ENCODE data around the gene PDS5B. TPM values are rescaled to one million over a fixed set of nuclear protein-coding genes. Genes with fewer than 3 reads are reported as not detected.
"Not testable (repeated sequence)": the region's sequence is repeated elsewhere in the genome, so short reads cannot be mapped to it uniquely, and the experiment has no call there.

The PDS5B gene, protein sequence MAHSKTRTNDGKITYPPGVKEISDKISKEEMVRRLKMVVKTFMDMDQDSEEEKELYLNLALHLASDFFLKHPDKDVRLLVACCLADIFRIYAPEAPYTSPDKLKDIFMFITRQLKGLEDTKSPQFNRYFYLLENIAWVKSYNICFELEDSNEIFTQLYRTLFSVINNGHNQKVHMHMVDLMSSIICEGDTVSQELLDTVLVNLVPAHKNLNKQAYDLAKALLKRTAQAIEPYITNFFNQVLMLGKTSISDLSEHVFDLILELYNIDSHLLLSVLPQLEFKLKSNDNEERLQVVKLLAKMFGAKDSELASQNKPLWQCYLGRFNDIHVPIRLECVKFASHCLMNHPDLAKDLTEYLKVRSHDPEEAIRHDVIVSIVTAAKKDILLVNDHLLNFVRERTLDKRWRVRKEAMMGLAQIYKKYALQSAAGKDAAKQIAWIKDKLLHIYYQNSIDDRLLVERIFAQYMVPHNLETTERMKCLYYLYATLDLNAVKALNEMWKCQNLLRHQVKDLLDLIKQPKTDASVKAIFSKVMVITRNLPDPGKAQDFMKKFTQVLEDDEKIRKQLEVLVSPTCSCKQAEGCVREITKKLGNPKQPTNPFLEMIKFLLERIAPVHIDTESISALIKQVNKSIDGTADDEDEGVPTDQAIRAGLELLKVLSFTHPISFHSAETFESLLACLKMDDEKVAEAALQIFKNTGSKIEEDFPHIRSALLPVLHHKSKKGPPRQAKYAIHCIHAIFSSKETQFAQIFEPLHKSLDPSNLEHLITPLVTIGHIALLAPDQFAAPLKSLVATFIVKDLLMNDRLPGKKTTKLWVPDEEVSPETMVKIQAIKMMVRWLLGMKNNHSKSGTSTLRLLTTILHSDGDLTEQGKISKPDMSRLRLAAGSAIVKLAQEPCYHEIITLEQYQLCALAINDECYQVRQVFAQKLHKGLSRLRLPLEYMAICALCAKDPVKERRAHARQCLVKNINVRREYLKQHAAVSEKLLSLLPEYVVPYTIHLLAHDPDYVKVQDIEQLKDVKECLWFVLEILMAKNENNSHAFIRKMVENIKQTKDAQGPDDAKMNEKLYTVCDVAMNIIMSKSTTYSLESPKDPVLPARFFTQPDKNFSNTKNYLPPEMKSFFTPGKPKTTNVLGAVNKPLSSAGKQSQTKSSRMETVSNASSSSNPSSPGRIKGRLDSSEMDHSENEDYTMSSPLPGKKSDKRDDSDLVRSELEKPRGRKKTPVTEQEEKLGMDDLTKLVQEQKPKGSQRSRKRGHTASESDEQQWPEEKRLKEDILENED (N-terminal part only)
- 10 to 100 TPM; 38.8 to 50.4 (median 43.0) TPM for polyA plus RNA-seq (ENCODE audit: low read depth in 6 of 6)

DNA sequence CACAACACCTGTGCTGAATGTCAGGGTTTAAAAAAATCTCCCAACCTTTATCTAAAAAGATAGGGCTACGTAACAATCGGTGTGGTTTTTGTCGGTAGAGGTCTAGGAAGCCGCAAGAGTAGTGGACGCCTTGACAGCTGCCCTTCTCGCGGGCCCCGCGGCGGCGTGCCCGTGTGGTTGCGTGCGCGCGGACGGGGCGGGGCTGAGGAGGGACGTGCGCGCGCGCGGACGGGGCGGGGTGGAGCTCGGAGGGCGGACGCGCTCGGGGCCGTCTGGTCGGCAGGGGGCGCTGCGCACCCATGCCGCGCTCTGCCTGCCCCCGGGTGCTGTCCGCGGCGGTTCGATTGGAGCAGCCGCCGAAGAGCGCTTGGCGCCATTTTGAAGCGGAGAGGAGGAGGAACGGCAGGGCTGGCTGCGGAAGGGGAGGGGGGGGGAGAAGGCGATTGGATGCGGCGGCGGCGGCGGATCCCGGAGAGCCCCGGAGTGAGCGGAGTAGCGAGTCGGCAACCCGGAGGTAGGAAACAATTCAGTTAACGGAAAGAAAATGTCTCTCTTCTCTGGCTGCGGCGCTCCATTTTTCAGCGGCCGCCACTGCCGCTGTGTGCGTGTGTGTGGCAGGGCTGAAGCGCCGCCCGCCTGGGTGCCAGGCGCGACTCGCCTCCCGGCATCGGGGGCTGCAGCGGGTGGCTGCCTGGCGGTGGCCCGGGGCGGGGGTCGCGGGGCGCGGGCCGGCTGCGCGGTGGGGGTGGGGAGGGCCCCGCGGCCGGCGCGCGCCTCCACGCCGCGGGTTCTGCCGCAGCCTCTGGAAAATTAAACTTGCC, at the start of gene PDS5B:
TSS of gene PDS5B (plus strand) at position 373 of the 821 bp plus-strand sequence. CDS start 62,321 bp downstream, outside the sequence.
- H3K36me3 Mint-ChIP-seq = no peaks in the 10 kb centered on the region
- ATAC-seq (ENCODE audit: low read depth in 2 of 2) (peak; percentile 86), DNase-seq (peak; percentile 96)
- H3K4me3 Mint-ChIP-seq = peak within 1 kb of the TSS; percentile 93 to 99 (median 96)
- H3K27me3 Mint-ChIP-seq = peaks cover 0 to 11% (median 0%) of the 10 kb centered on the region in 3 donors
- H3K4me1 Mint-ChIP-seq = peaks cover 22 to 41% (median 39%) of the 10 kb centered on the region in 3 donors
- H3K27ac Mint-ChIP-seq = peak within 1 kb of the TSS; percentile 93 to 98 (median 96)
- no peaks in the 10 kb centered on the region for H3K9me3 Mint-ChIP-seq

DNA sequence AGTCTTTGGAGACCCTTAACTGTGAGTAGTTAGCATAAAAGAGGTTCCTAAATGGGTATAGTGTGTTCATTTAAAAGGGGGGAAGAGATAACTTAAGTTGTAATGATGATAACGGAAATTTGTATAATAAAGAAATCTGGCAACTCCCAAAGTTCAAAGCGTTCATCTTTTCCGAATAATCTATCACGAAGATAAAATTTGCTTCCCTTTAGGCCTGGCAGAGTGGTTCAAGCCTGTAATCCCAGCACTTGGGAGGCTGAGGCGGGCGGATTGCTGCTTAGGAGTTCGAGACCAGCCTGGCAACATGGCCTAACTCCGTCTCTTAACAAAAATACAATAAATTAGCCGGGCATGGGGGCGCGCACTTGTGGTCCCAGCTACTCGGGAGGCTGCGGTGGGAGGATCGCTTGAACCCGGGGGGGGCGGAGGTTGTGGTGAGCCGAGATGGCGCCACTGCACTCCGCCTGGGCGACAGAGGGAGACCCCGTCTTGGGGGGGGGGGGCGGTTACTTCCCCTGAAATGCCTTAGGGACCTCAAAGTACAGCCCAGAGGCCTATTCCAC, 48.6 kb upstream of the PDS5B start:
- H3K27ac Mint-ChIP-seq = peak overlapping the region; percentile 98 to 100 (median 100)
- DNase-seq (no peak), ATAC-seq (ENCODE audit: low read depth in 2 of 2) (peak in 1 of 2 donors; percentile 32)
- H3K27me3 Mint-ChIP-seq = no peaks in the 10 kb centered on the region
- no peaks in the 10 kb centered on the region for H3K9me3 Mint-ChIP-seq
- peaks cover 18 to 21% of the 10 kb centered on the region in 2 donors for H3K36me3 Mint-ChIP-seq
- peaks cover 38 to 60% (median 47%) of the 10 kb centered on the region in 3 donors for H3K4me1 Mint-ChIP-seq
- peak overlapping the region; percentile 94 to 100 (median 99) for H3K4me3 Mint-ChIP-seq

DNA sequence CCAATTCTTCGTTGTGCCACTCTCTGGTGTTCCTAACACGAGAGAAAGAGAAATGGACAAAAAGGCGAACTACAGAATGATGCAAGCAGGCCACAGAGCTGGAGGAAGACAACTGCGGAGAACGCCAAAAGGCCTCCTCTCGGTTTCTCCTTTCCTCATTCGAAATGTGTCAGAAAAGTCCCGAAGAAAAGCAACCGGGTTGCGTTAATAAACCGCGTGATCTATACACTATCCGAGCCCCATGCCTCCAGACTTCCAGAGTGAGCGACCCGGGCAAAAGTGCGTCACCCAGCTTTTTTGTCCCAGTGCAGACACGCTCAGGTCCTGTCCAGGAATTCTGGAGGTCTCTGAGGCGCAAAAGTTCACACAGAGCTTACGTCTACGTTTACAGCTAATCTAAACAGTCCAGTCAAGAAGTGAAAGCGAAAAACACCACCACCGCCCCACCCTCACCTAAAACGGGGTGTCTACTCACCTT, 48.1 kb upstream of the PDS5B start:
- Mint-ChIP-seq H3K27ac (peak overlapping the region; percentile 98 to 100 (median 100)), H3K36me3 (peaks cover 18 to 21% of the 10 kb centered on the region in 2 donors), H3K27me3 (no peaks in the 10 kb centered on the region), H3K4me1 (peaks cover 37 to 54% (median 47%) of the 10 kb centered on the region in 3 donors), H3K4me3 (peak overlapping the region; percentile 94 to 100 (median 99)), H3K9me3 (no peaks in the 10 kb centered on the region)
- ATAC-seq (ENCODE audit: low read depth in 2 of 2) (peak; percentile 73 to 75), DNase-seq (no peak)

DNA sequence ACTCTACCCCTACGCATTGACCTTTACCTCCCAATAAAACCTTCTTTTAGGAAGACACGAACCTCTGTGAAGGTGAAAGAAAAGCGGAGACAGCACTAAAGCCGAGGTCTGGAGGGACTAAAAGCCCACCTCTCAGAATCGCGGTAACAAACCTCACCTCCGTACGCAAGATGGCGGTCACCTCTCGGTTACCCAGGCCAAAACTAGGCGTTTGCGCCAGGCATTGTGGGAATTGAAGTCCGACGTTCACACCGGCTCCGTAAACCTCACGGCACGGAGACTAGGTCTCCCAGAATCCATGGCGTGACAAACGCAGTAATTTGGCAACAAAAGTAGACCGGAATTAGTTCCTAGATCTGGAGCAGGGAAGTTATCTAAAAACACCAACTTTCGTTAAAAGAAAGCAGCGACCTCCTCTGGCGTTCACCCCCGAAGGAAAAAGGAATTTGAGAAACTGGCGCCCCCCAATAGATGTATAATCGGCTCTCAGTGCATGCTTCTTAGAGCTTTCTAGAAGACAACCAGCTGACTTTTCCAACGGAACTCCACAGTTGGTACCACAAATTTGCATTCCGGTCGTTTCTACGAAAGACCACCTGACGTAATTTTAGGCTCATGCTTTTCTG, 47.5 kb upstream of the PDS5B start, which contains the start of gene N4BP2L2:
TSS of gene N4BP2L2 (minus strand) at position 175 of the 626 bp plus-strand sequence. CDS start 1,768 bp downstream, outside the sequence.
- Mint-ChIP-seq H3K27ac (peak within 1 kb of the TSS; percentile 98 to 100 (median 100)), H3K27me3 (no peaks in the 10 kb centered on the region), H3K4me3 (peak within 1 kb of the TSS; percentile 94 to 100 (median 99)), H3K4me1 (peaks cover 32 to 49% (median 41%) of the 10 kb centered on the region in 3 donors), H3K36me3 (peaks cover 18 to 21% of the 10 kb centered on the region in 2 donors), H3K9me3 (no peaks in the 10 kb centered on the region)
- DNase-seq (peak; percentile 89), ATAC-seq (ENCODE audit: low read depth in 2 of 2) (peak; percentile 90 to 91)

DNA sequence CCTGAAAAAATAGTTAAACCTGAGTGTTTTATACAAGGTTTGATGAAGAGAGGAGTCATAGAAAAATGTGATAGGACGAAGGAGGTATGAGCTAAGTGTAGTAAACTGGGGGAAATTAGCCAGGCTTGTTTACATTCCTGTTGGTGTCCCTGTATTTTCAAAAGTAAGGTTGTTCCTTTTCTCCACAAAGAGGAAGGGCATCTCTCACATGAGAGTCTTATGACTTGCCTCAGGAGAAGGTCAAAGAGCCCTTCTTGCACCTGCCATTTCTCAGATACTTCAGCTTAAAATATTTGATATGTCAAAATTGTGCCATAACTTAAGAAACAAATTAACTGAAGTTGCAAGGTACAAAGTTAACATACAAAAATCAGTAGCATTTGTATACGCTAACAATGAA, 44.0 kb upstream of the PDS5B start:
- H3K27ac Mint-ChIP-seq = no peak overlapping the region
- H3K36me3 Mint-ChIP-seq = no peaks in the 10 kb centered on the region
- DNase-seq (no peak), ATAC-seq (ENCODE audit: low read depth in 2 of 2) (no peak)
- no peaks in the 10 kb centered on the region for H3K9me3 Mint-ChIP-seq
- H3K4me3 Mint-ChIP-seq = no peak overlapping the region
- peaks cover 13 to 29% (median 23%) of the 10 kb centered on the region in 3 donors for H3K4me1 Mint-ChIP-seq
- H3K27me3 Mint-ChIP-seq = no peaks in the 10 kb centered on the region

DNA sequence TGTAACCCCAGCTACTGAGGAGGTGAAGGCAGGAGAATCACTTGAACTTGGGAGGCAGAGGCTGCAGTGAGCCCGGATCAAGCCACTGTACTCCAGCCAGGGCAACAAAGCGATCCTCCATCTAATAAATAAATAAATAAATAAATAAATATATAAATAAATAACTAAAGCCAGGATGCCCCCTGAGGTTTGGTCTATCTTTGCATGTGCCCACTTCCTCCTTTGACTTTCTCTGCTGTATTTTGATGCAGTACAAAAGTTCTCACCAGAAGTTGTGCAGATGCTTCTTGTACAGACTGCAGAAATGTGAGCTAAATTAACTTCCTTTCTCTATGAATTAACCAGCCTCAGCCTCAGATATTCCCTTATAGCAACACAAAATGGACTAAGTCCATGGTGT, 41.2 kb upstream of the PDS5B start:
- Mint-ChIP-seq H3K27ac (peak overlapping the region in 1 of 6 donors; percentile 41), H3K4me3 (no peak overlapping the region), H3K9me3 (no peaks in the 10 kb centered on the region), H3K4me1 (peaks cover 7 to 15% (median 14%) of the 10 kb centered on the region in 3 donors), H3K27me3 (no peaks in the 10 kb centered on the region), H3K36me3 (no peaks in the 10 kb centered on the region)
- DNase-seq (no peak), ATAC-seq (ENCODE audit: low read depth in 2 of 2) (peak; percentile 69 to 74)

DNA sequence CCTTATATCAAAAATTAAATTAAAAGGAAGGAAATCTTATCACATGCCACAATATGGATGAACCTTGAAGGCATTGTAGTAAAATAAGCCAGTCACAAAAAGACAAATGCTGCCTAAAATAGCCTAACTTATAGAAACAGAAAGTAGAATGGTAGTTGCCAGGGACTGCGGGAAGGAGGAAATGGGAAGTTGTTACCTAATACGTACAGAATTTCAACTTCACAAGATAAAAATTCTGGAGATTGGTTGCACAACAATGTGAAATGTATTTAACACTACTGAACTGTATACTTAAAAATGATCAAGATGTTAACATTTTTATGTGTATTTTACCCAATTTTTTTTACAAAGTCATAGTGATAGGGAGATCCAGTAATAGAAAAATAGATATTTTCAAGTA, 37.4 kb upstream of the PDS5B start:
- Mint-ChIP-seq H3K27ac (no peak overlapping the region), H3K9me3 (peaks cover 0 to 4% (median 0%) of the 10 kb centered on the region in 7 donors), H3K4me3 (no peak overlapping the region), H3K36me3 (peaks cover 0 to 8% of the 10 kb centered on the region in 2 donors), H3K4me1 (peaks cover 7 to 15% (median 14%) of the 10 kb centered on the region in 3 donors), H3K27me3 (peaks cover 0 to 8% (median 6%) of the 10 kb centered on the region in 3 donors)
- DNase-seq = no peak
- no peak for ATAC-seq (ENCODE audit: low read depth in 2 of 2)

DNA sequence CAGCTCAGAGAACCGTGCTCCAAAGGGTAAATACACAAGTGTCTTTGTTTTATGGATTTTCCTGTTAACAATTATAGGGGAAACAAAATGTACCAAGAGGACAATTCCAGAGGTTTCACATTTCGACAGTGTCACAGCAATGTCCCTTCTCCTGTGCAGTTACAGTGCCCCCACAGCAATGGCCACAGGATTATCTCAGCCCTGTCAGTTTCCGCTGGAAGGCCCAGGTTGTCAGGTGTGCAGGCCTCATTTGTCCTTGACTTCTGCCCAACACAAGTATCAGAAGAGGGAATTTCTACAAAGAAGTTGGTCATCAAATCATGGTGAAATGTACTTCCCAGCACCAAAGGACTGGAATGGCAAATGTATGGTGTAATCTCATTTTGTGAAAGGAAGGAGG, 36.5 kb upstream of the PDS5B start:
- no peak overlapping the region for H3K4me3 Mint-ChIP-seq
- H3K9me3 Mint-ChIP-seq = peaks cover 0 to 4% (median 0%) of the 10 kb centered on the region in 7 donors
- DNase-seq (no peak), ATAC-seq (ENCODE audit: low read depth in 2 of 2) (no peak)
- peaks cover 0 to 8% of the 10 kb centered on the region in 2 donors for H3K36me3 Mint-ChIP-seq
- H3K27ac Mint-ChIP-seq = no peak overlapping the region
- peaks cover 7 to 15% (median 14%) of the 10 kb centered on the region in 3 donors for H3K4me1 Mint-ChIP-seq
- peaks cover 0 to 8% (median 6%) of the 10 kb centered on the region in 3 donors for H3K27me3 Mint-ChIP-seq

DNA sequence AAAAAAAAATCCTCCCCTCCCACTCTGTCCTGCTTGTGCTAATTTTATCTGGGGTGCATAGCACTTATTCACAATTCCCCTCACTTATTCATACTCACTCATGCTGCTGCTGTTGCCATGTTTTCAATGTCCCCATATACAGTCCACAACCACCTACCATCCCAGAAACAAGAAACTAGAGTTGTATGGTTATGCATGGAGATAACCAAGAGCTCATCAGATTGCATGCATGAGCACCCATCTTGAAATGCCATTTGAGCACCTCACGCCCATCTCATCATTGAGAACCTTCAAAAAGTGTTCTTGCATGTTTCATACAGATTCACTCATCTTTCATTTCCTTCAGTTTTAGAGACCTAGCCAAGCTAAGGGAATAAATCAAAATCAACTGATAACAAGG, 32.5 kb upstream of the PDS5B start:
- peaks cover 0 to 4% (median 0%) of the 10 kb centered on the region in 7 donors for H3K9me3 Mint-ChIP-seq
- peaks cover 0 to 2% (median 2%) of the 10 kb centered on the region in 3 donors for H3K4me1 Mint-ChIP-seq
- no peak for ATAC-seq (ENCODE audit: low read depth in 2 of 2)
- H3K27ac Mint-ChIP-seq = peak overlapping the region in 1 of 6 donors; percentile 44
- H3K4me3 Mint-ChIP-seq = no peak overlapping the region
- DNase-seq = no peak
- peaks cover 0 to 8% (median 6%) of the 10 kb centered on the region in 3 donors for H3K27me3 Mint-ChIP-seq
- H3K36me3 Mint-ChIP-seq = peaks cover 0 to 8% of the 10 kb centered on the region in 2 donors

DNA sequence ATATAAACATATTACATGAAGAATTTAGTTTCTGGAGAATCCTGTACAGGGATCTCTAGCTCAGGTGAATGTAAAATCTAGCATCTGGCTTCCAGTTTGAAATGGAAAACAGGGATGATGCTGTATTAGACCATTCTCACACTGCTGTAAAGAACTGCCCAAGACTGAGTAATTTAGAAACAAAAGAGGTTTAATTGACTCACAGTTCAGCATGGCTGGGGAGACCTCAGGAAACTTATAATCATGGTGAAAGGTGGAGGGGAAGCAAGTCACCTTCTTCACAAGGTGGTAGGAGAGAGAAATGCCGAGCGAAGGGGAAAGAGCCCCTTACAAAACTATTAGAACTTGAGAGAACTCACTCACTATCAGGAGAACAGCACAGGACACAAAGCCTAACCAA, 30.6 kb upstream of the PDS5B start:
- no peaks in the 10 kb centered on the region for H3K4me1 Mint-ChIP-seq
- H3K27me3 Mint-ChIP-seq = peaks cover 3 to 13% (median 6%) of the 10 kb centered on the region in 3 donors
- H3K4me3 Mint-ChIP-seq = no peak overlapping the region
- H3K27ac Mint-ChIP-seq = no peak overlapping the region
- peaks cover 3 to 12% of the 10 kb centered on the region in 2 donors for H3K36me3 Mint-ChIP-seq
- ATAC-seq (ENCODE audit: low read depth in 2 of 2) = no peak
- H3K9me3 Mint-ChIP-seq = peaks cover 2 to 8% (median 4%) of the 10 kb centered on the region in 7 donors
- no peak for DNase-seq

DNA sequence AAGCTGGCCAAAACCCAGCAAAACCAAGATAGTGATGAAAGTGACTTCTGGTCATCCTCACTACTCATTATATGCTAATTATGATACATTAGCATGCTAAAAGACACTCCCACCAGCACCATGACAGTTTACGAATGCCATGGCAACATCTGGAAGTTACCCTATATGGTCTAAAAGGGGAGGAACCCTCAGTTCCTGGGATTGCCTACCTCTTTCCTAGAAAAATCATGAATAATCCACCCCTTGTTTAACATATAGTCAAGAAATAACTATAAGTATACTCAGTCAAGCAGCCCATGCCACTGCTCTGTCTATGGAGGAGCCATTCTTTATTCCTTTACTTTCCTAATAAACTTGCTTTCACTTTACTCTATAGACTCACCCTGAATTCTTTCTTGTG, 25.4 kb upstream of the PDS5B start:
- DNase-seq; H3K4me3 Mint-ChIP-seq; H3K4me1 Mint-ChIP-seq; H3K27ac Mint-ChIP-seq; ATAC-seq (ENCODE audit: low read depth in 2 of 2); H3K27me3 Mint-ChIP-seq: not testable (repeated sequence)
- Mint-ChIP-seq H3K36me3 (peaks cover 13 to 18% of the 10 kb centered on the region in 2 donors), H3K9me3 (peaks cover 4 to 28% (median 22%) of the 10 kb centered on the region in 7 donors)

Data from naive B cell (primary cell).